Smooth muscle cell (in vitro differentiated cells): ENCODE results near the gene TMEM178B. TPM values are rescaled to one million over a fixed set of nuclear protein-coding genes. Genes with fewer than 3 reads are reported as not detected.

Experiments
- DNase-seq: peaks from one replicate; lab custom pipeline; 2025; ENCODE audit not compliant: unreplicated experiment; lab: John Stamatoyannopoulos, UW
- H2AFZ ChIP-seq: fragments of 200-600 bp; sonication (generic); 2 replicates; pipeline ENCODE4 v1.6.0; 2016; ENCODE audit warnings: antibody characterized with exemption, low read depth, mild to moderate bottlenecking
- H3F3A ChIP-seq: fragments of 200-600 bp; sonication (generic); 2 replicates; pipeline ENCODE4 v1.6.0; 2017; ENCODE audit warnings: antibody characterized with exemption, low read depth
- H3K27ac ChIP-seq: fragments of 200-600 bp; sonication (generic); 2 replicates; pipeline ENCODE4 v1.5.1; 2016; ENCODE audit warnings: low read depth, mild to moderate bottlenecking
- H3K27me3 ChIP-seq: fragments of 200-600 bp; sonication (generic); 2 replicates; pipeline ENCODE4 v1.6.1; 2016; ENCODE audit warnings: low read depth, mild to moderate bottlenecking
- H3K36me3 ChIP-seq: fragments of 200-600 bp; sonication (generic); 2 replicates; pipeline ENCODE4 v1.5.1; 2016; ENCODE audit warnings: low read depth
- H3K4me1 ChIP-seq: fragments of 200-600 bp; sonication (generic); 2 replicates; pipeline ENCODE4 v1.5.1; 2016; ENCODE audit warnings: low read depth
- H3K4me2 ChIP-seq: fragments of 200-600 bp; sonication (generic); 2 replicates; pipeline ENCODE4 v1.6.0; 2016; ENCODE audit warnings: mild to moderate bottlenecking
- H3K4me3 ChIP-seq: fragments of 200-600 bp; sonication (generic); 2 replicates; pipeline ENCODE4 v1.5.1; 2016; ENCODE audit warnings: mild to moderate bottlenecking
- H3K79me2 ChIP-seq: fragments of 200-600 bp; sonication (generic); 2 replicates; pipeline ENCODE4 v1.6.0; 2016; ENCODE audit warnings: low read depth, mild to moderate bottlenecking
- H3K9ac ChIP-seq: fragments of 200-600 bp; sonication (generic); 2 replicates; pipeline ENCODE4 v1.6.0; 2016; ENCODE audit warnings: low read depth
- H3K9me3 ChIP-seq: fragments of 200-600 bp; sonication (generic); replicated peaks from 2 replicates; pipeline ENCODE4 v1.5.1; 2016; ENCODE audit warnings: low read depth
- H4K20me1 ChIP-seq: fragments of 200-600 bp; sonication (generic); 2 replicates; pipeline ENCODE4 v1.6.0; 2016; ENCODE audit warnings: low read depth
- CTCF ChIP-seq: fragments of 200-600 bp; sonication (generic); IDR thresholded peaks from 2 replicates; pipeline ENCODE4 v1.5.1; 2017; ENCODE audit warnings: borderline replicate concordance, mild to moderate bottlenecking, antibody characterized with exemption; ENCODE audit not compliant: insufficient read depth, poor library complexity, severe bottlenecking
- WGBS: methylation state at CpG from one replicate; pipeline ENCODE4 v1.1.7; 2016; ENCODE audit warnings: low lambda C conversion rate; 5-methylcytosine and 5-hydroxymethylcytosine counted together
- polyA plus RNA-seq: library from polyadenylated mRNA; unstranded; fragments of >200 nt; fragmentation: Nextera tagmentation; extraction: Ambion mirVana; gene quantifications from 2 replicates; pipeline ENCODE4 v1.2.1, GENCODE V29; 2016
- total RNA-seq: library from RNA; depleted of rRNA; stranded (reverse); fragments of >200 nt; gene quantifications from 2 replicates; pipeline ENCODE4 v1.2.3, GENCODE V29; 2014

The TMEM178B gene
- total and polyA plus RNA-seq, 2 experiments from 2014 or later = 0.72 TPM; not detected in 1

DNA sequence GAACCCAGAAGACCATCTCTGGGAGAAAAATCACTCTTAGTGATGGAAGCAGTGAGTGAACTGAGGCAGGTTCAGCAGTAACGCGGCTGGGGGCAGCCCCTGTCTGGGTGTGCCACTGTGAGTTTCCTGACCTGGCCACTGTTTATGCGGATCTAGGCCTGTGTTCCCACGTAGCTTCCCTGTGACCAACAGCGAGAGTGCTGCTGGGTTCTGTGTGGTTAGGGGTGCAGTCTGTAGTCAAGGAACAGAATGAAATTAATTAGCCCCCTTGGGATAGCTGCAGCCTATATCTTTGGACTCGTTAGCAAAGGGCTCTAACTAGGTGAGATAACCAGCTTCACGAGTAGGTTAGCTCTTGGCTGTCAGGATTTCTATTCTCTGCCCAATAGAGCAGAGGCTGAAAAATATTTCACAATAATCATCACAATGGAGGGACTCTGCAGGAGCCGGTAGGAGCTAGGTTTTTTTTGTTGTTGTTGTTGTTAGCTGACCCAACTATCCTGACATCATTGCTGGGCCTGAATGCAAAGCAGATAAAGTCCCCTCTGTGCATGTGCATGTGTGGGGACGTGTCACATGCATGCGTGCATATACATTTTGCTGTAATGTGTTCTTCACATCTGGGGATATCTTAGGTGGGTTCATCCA, 164.9 kb downstream of the TMEM178B start:
- no peak for DNase-seq
- H3K4me2 ChIP-seq = no peak overlapping the region
- H3K36me3 ChIP-seq = no peaks in the 10 kb centered on the region
- no peaks in the 10 kb centered on the region for H4K20me1 ChIP-seq
- H3K4me3 ChIP-seq = no peak overlapping the region
- H3K79me2 ChIP-seq = no peaks in the 10 kb centered on the region
- no peak overlapping the region for H3K9ac ChIP-seq
- H3K9me3 ChIP-seq = no peaks in the 10 kb centered on the region
- no peaks in the 10 kb centered on the region for H3K27me3 ChIP-seq
- 66% methylated on average over 10 of the region's 10 CpGs for WGBS
- no peaks in the 10 kb centered on the region for H3F3A ChIP-seq
- no peak for TF ChIP-seq CTCF
- no peak overlapping the region for H2AFZ ChIP-seq
- H3K27ac ChIP-seq = no peak overlapping the region
- peaks cover 5% of the 10 kb centered on the region for H3K4me1 ChIP-seq

GRCh38 chr7:141239661-141240060, 165.8 kb downstream of the TMEM178B start:
- Histone ChIP-seq H3K4me2 (no peak overlapping the region), H3K9ac (no peak overlapping the region), H4K20me1 (no peaks in the 10 kb centered on the region), H3F3A (no peaks in the 10 kb centered on the region), H3K79me2 (no peaks in the 10 kb centered on the region), H2AFZ (no peak overlapping the region), H3K9me3 (no peaks in the 10 kb centered on the region), H3K36me3 (no peaks in the 10 kb centered on the region), H3K4me3 (no peak overlapping the region), H3K27me3 (no peaks in the 10 kb centered on the region), H3K27ac (no peak overlapping the region), H3K4me1 (peaks cover 5% of the 10 kb centered on the region)
- TF ChIP-seq CTCF = no peak
- DNase-seq = no peak
- WGBS = 91% methylated on average over 2 of the region's 2 CpGs

- no peak for DNase-seq
- Histone ChIP-seq H3K79me2 (no peaks in the 10 kb centered on the region), H3K4me2 (no peak overlapping the region), H3F3A (no peaks in the 10 kb centered on the region), H4K20me1 (no peaks in the 10 kb centered on the region), H3K9ac (no peak overlapping the region), H3K27ac (no peak overlapping the region), H3K4me3 (no peak overlapping the region), H3K9me3 (no peaks in the 10 kb centered on the region), H3K27me3 (no peaks in the 10 kb centered on the region), H3K36me3 (no peaks in the 10 kb centered on the region), H2AFZ (no peak overlapping the region), H3K4me1 (peaks cover 5% of the 10 kb centered on the region)
- WGBS = 87% methylated on average over 4 of the region's 5 CpGs
- no peak for TF ChIP-seq CTCF
These were observed 168.7 kb downstream of the TMEM178B start for GRCh38 chr7:141242568-141242967.

DNA sequence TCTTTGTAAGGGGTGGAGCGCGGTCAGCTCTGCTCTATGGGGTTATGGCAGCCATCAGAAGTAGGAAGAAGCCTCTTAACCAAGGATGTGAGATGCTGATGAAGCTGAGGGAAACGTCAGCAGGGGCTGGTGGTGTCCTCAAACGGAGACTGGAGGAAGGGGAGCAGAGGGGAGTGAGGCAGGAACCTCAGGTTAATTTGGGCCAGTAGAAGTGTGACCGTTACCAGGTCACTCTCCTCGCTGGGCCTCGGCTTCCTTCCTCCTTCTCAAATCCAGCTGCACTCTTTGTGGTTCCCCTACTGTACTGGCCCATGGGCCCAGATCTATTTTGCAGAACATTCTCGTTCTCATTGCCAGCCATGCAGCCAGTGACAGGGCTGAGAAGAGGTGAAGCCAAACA, 169.5 kb downstream of the TMEM178B start:
- H2AFZ ChIP-seq = no peak overlapping the region
- WGBS = 83% methylated on average over 8 of the region's 8 CpGs

More for the DNA sequence above, 169.5 kb downstream of the TMEM178B start:
- H3K27me3 ChIP-seq = no peaks in the 10 kb centered on the region
- DNase-seq = no peak
- H3F3A ChIP-seq = no peaks in the 10 kb centered on the region
- no peak overlapping the region for H3K27ac ChIP-seq
- no peaks in the 10 kb centered on the region for H4K20me1 ChIP-seq
- no peak overlapping the region for H3K9ac ChIP-seq
- H3K4me1 ChIP-seq = peaks cover 5% of the 10 kb centered on the region
- no peaks in the 10 kb centered on the region for H3K36me3 ChIP-seq
- no peak overlapping the region for H3K4me2 ChIP-seq
- H3K4me3 ChIP-seq = no peak overlapping the region
- no peaks in the 10 kb centered on the region for H3K79me2 ChIP-seq
- no peak for TF ChIP-seq CTCF
- H3K9me3 ChIP-seq = no peaks in the 10 kb centered on the region
